H1 (cell line): ENCODE results near the gene HRH4. TPM values are rescaled to one million over a fixed set of nuclear protein-coding genes. Genes with fewer than 3 reads are reported as not detected.

Source experiments
- CTCF ChIA-PET: fragments of 300-600 bp; sonication (Branson Sonifier 250); formaldehyde crosslinking; loops from one replicate; lab custom pipeline; 2021; ENCODE audit not compliant: partially characterized antibody; lab: Charles Lee
- POLR2A ChIA-PET: fragments of 300-600 bp; sonication (Branson Sonifier 250); formaldehyde crosslinking; loops from one replicate; lab custom pipeline; 2021; ENCODE audit warnings: inconsistent platforms; ENCODE audit not compliant: partially characterized antibody; lab: Charles Lee
- DNase-seq, 2 experiments: peaks; one replicate each; pipeline versions ENCODE4 v3.0.0 to v3.0.0-alpha.2; 2010 to 2022; ENCODE audit warnings: low spot score in 2 of 2, low read depth in 1 of 2, mixed read lengths in 1 of 2
- FAIRE-seq: peaks from 2 replicates; lab custom pipeline; 2011; peaks lifted over from hg19 to GRCh38; lab: Jason Lieb, UNC
- H2AFZ ChIP-seq: 2 replicates; pipeline ENCODE4 v1.8.1; 2012; ENCODE audit warnings: low read length, inconsistent platforms
- H2AK5ac ChIP-seq: 2 replicates; pipeline ENCODE4 v1.6.1; 2013; ENCODE audit warnings: low read depth, low read length
- H2BK120ac ChIP-seq: replicated peaks from 2 replicates; pipeline ENCODE3; 2013; ENCODE audit warnings: low read depth, low read length, inconsistent platforms
- H2BK12ac ChIP-seq: 2 replicates; pipeline ENCODE4 v1.6.1; 2013; ENCODE audit warnings: low read depth, low read length
- H2BK15ac ChIP-seq: 2 replicates; pipeline ENCODE4 v1.6.1; 2013; ENCODE audit warnings: low read length
- H2BK20ac ChIP-seq: 2 replicates; pipeline ENCODE4 v1.6.1; 2013; ENCODE audit warnings: low read length
- H2BK5ac ChIP-seq: 2 replicates; pipeline ENCODE4 v1.6.1; 2013; ENCODE audit warnings: low read depth, low read length
- H3K14ac ChIP-seq: 2 replicates; pipeline ENCODE4 v1.6.1; 2013; ENCODE audit warnings: inconsistent platforms; ENCODE audit not compliant: insufficient read length
- H3K18ac ChIP-seq: 2 replicates; pipeline ENCODE4 v1.6.1; 2013; ENCODE audit warnings: low read length; ENCODE audit errors: extremely low read depth
- H3K23ac ChIP-seq: 2 replicates; pipeline ENCODE4 v1.6.1; 2013; ENCODE audit warnings: inconsistent platforms; ENCODE audit not compliant: insufficient read length
- H3K23me2 ChIP-seq: 2 replicates; pipeline ENCODE4 v1.6.1; 2013; ENCODE audit warnings: low read depth, low read length
- H3K27ac ChIP-seq: 2 replicates; pipeline ENCODE4 v1.6.1; 2011; ENCODE audit warnings: low read depth, low read length, inconsistent platforms
- H3K27me3 ChIP-seq, 4 experiments: replicated peaks in 1 of 4; 1 replicate in 1 of 4; 2 replicates in 3 of 4; pipeline versions ENCODE4 v1.6.1 to v1.8.1; 2011 to 2013; ENCODE audit warnings: low read length in 3 of 4, mild to moderate bottlenecking in 3 of 4, inconsistent platforms in 2 of 4, mixed read lengths in 2 of 4, moderate library complexity in 1 of 4; ENCODE audit not compliant: control insufficient read depth in 3 of 4, insufficient read depth in 3 of 4; ENCODE audit errors: extremely low read depth in 1 of 4
- H3K36me3 ChIP-seq, 4 experiments: 2 replicates each; pipeline versions ENCODE4 v1.6.1 to v1.8.1; 2011 to 2013; ENCODE audit warnings: mild to moderate bottlenecking in 4 of 4, low read length in 3 of 4, moderate library complexity in 2 of 4, control low read depth in 1 of 4, inconsistent platforms in 1 of 4; ENCODE audit not compliant: insufficient read depth in 4 of 4, control insufficient read depth in 2 of 4
- H3K4ac ChIP-seq: replicated peaks from 2 replicates; pipeline ENCODE3; 2013; ENCODE audit warnings: low read length, low read depth, mixed read lengths, inconsistent platforms; ENCODE audit not compliant: insufficient read length
- H3K4me1 ChIP-seq, 4 experiments: replicated peaks in 1 of 4; 1 replicate in 1 of 4; 2 replicates in 3 of 4; pipeline versions ENCODE4 v1.6.1 to v1.8.1; 2011 to 2013; ENCODE audit warnings: low read length in 3 of 4, inconsistent platforms in 2 of 4, mixed read lengths in 1 of 4; ENCODE audit not compliant: insufficient read depth in 4 of 4, control insufficient read depth in 3 of 4
- H3K4me2 ChIP-seq, 2 experiments: 2 replicates each; pipeline versions ENCODE4 v1.6.1 to v1.8.1; 2011 to 2013; ENCODE audit warnings: low read depth in 2 of 2, low read length in 2 of 2, control low read depth in 1 of 2, inconsistent platforms in 1 of 2, mild to moderate bottlenecking in 1 of 2; ENCODE audit not compliant: insufficient read depth in 1 of 2
- H3K4me3 ChIP-seq, 4 experiments: fragments of 200-600, 300-600 bp in 1 of 4; sonication (generic), shearing (Covaris generic), sonication (Bioruptor Twin) in 1 of 4; 2 replicates each; pipeline versions ENCODE4 v1.5.1 to v1.8.1; 2011 to 2016; ENCODE audit warnings: low read length in 4 of 4, low read depth in 3 of 4, control low read depth in 2 of 4, inconsistent platforms in 2 of 4, mild to moderate bottlenecking in 2 of 4, mixed read lengths in 1 of 4, moderate library complexity in 1 of 4; ENCODE audit not compliant: insufficient read depth in 2 of 4; ENCODE audit errors: extremely low read depth in 1 of 4
- H3K56ac ChIP-seq: replicated peaks from 2 replicates; pipeline ENCODE3; 2013; ENCODE audit warnings: low read depth, mild to moderate bottlenecking, mixed read lengths, low read length, inconsistent platforms; ENCODE audit not compliant: insufficient read length
- H3K79me1 ChIP-seq: 2 replicates; pipeline ENCODE4 v1.6.1; 2013; ENCODE audit warnings: low read depth, low read length, control low read depth
- H3K79me2 ChIP-seq, 2 experiments: 2 replicates each; pipeline versions ENCODE4 v1.6.1 to v1.8.1; 2012 to 2013; ENCODE audit warnings: low read length in 2 of 2, mild to moderate bottlenecking in 2 of 2, inconsistent platforms in 1 of 2; ENCODE audit not compliant: insufficient read depth in 2 of 2, control insufficient read depth in 1 of 2
- H3K9ac ChIP-seq, 4 experiments: replicated peaks in 1 of 4; 1 replicate in 1 of 4; 2 replicates in 3 of 4; pipeline versions ENCODE4 v1.6.1 to v1.8.1; 2011 to 2013; ENCODE audit warnings: low read depth in 3 of 4, low read length in 3 of 4, control low read depth in 2 of 4, mild to moderate bottlenecking in 2 of 4, moderate library complexity in 2 of 4, inconsistent platforms in 1 of 4; ENCODE audit errors: extremely low read depth in 1 of 4
- H3K9me3 ChIP-seq, 2 experiments: 2 replicates each; pipeline versions ENCODE4 v1.6.1 to v1.8.1; 2012 to 2013; ENCODE audit warnings: mild to moderate bottlenecking in 2 of 2, moderate library complexity in 2 of 2, control low read depth in 1 of 2, inconsistent platforms in 1 of 2, low read depth in 1 of 2, low read length in 1 of 2, mixed read lengths in 1 of 2; ENCODE audit not compliant: insufficient read depth in 2 of 2
- H4K20me1 ChIP-seq, 2 experiments: replicated peaks in 1 of 2; 2 replicates each; pipeline versions ENCODE3 to v1.8.1; 2011 to 2013; ENCODE audit warnings: inconsistent platforms in 2 of 2, low read length in 2 of 2, mild to moderate bottlenecking in 1 of 2; ENCODE audit not compliant: insufficient read depth in 2 of 2, control insufficient read depth in 1 of 2
- H4K5ac ChIP-seq: 2 replicates; pipeline ENCODE4 v1.6.1; 2013; ENCODE audit warnings: low read length, low read depth, mixed read lengths, inconsistent platforms; ENCODE audit not compliant: insufficient read length
- H4K8ac ChIP-seq: 2 replicates; pipeline ENCODE4 v1.8.0; 2013; ENCODE audit warnings: mild to moderate bottlenecking, moderate library complexity, low read length, inconsistent platforms; ENCODE audit not compliant: insufficient read depth; ENCODE audit errors: extremely low read depth
- H4K91ac ChIP-seq: replicated peaks from 2 replicates; pipeline ENCODE3; 2013; ENCODE audit warnings: low read length, mixed read lengths, inconsistent platforms; ENCODE audit not compliant: insufficient read length
- ATF3 ChIP-seq: IDR thresholded peaks from 2 replicates; pipeline ENCODE4 v1.6.1; 2011; ENCODE audit warnings: low read depth, mild to moderate bottlenecking, low read length; ENCODE audit not compliant: insufficient read depth
- SP1 ChIP-seq: IDR thresholded peaks from 2 replicates; pipeline ENCODE4 v1.6.1; 2011; ENCODE audit warnings: low read depth, low read length
- WGBS, 2 experiments: shearing (Covaris generic) in 1 of 2; methylation state at CpG; one replicate each; pipeline versions ENCODE4 v1.1.6 to v1.1.7; 2013 to 2015; ENCODE audit warnings: low lambda C conversion rate in 2 of 2, mixed read lengths in 2 of 2, inconsistent platforms in 1 of 2, low coverage in 1 of 2, missing lambda C conversion rate in 1 of 2; ENCODE audit not compliant: insufficient replicate concordance in 2 of 2, insufficient coverage in 1 of 2, insufficient read length in 1 of 2; ENCODE audit errors: extremely low coverage in 1 of 2, missing lambda C conversion rate in 1 of 2; 5-methylcytosine and 5-hydroxymethylcytosine counted together
- polyA plus RNA-seq, 7 experiments: library from polyadenylated mRNA; depleted of rRNA in 3 of 7; stranded (reverse) in 5 of 7; unstranded in 2 of 7; fragments of >200 nt in 5 of 7; fragments of 200-250 nt in 2 of 7; gene quantifications; 1 replicate in 5 of 7; 2 replicates in 1 of 7; 4 replicates in 1 of 7; pipeline versions ENCODE4 v1.2.1 to v1.2.3, GENCODE V29; 2011 to 2013; ENCODE audit warnings: missing spikeins in 2 of 7, mixed read lengths in 2 of 7
- total RNA-seq: library from RNA; stranded (reverse); fragmentation: NEBNext Ultra II Directional; extraction: Animal tissue kit (Norgen Biotek cat#: 25700); gene quantifications from 2 replicates; pipeline ENCODE4 v1.2.1, GENCODE V29; 2021

Gene HRH4
- total and polyA plus RNA-seq, 2 of the 8 experiments (the other 6 are each of a cell fraction or from before 2014, with no cell fraction given), result 0.03 TPM; not detected in 1

- H4K5ac ChIP-seq, result no peak overlapping the region
- CTCF ChIA-PET, result interaction anchor here (1.1 to 11.9 kb wide), 5 partner anchors 10 to 110 kb away, joined by 3 to 101 read pairs (median 9); no protein-coding TSS in a partner anchor
Observed at GRCh38 chr18:24502667-24503523, 42.5 kb downstream of the HRH4 start.

More at GRCh38 chr18:24502667-24503523, 42.5 kb downstream of the HRH4 start:
- H2BK20ac ChIP-seq, result no peak overlapping the region
- H3K4me1 ChIP-seq, result no peaks in the 10 kb centered on the region; a peak in 1 of 7 replicates
- H4K91ac ChIP-seq, result no peak overlapping the region
- H3K18ac ChIP-seq, result no peak overlapping the region
- H4K8ac ChIP-seq, result no peak overlapping the region
- no peaks in the 10 kb centered on the region for H3K36me3 ChIP-seq
- H3K9ac ChIP-seq, result no peak overlapping the region
- no peak overlapping the region for H3K4me2 ChIP-seq
- 82% methylated on average over 7 of the region's 7 CpGs; no CpG with 5 or more reads in 1 of the 2 experiments for WGBS, 2 experiments
- H3K14ac ChIP-seq, result no peak overlapping the region
- no peaks in the 10 kb centered on the region for H3K79me2 ChIP-seq
- no peak overlapping the region for H2BK12ac ChIP-seq
- H3K23ac ChIP-seq, result no peak overlapping the region
- H3K27ac ChIP-seq, result no peak overlapping the region
- H2BK120ac ChIP-seq, result no peak overlapping the region
- no peaks in the 10 kb centered on the region; the same call in 1 of the 2 replicates for H3K23me2 ChIP-seq
- H3K27me3 ChIP-seq, result no peaks in the 10 kb centered on the region
- H2BK15ac ChIP-seq, result no peak overlapping the region
- H3K4ac ChIP-seq, result no peak overlapping the region
- no peak overlapping the region for H2AFZ ChIP-seq
- no peak for FAIRE-seq
- no peak overlapping the region for H2BK5ac ChIP-seq
- POLR2A ChIA-PET, result no interaction called here
- no peak for TF ChIP-seq ATF3
- TF ChIP-seq SP1, result peak; percentile 40; the same call in 1 of the 2 replicates
- H4K20me1 ChIP-seq, result no peaks in the 10 kb centered on the region
- H3K4me3 ChIP-seq, result no peak overlapping the region
- H3K9me3 ChIP-seq, result no peaks in the 10 kb centered on the region
- no peak overlapping the region for H3K56ac ChIP-seq
- no peak overlapping the region for H2AK5ac ChIP-seq
- H3K79me1 ChIP-seq, result no peaks in the 10 kb centered on the region
- no peak for DNase-seq
